AG04449 (cell line): ENCODE results near the gene C22orf42.
A peak's percentile ranks its signal among the peaks of the same experiment; 100 is the strongest.

ENCODE experiments used
- CTCF ChIA-PET: fragments of 350-600 bp; formaldehyde crosslinking; extraction: SDS; loops from one replicate; lab custom pipeline; 2021; ENCODE audit warnings: antibody characterized with exemption; lab: Yijun Ruan, JAX
- POLR2A ChIA-PET: fragments of 400-600, 350-600 bp; formaldehyde crosslinking; extraction: SDS; loops from one replicate; lab custom pipeline; 2020; ENCODE audit warnings: antibody characterized with exemption, inconsistent platforms; lab: Yijun Ruan, JAX
- DNase-seq: peaks from one replicate; pipeline ENCODE4 v3.0.0-alpha.2; 2010; ENCODE audit warnings: low read depth, low spot score
- H3K4me3 ChIP-seq: 2 replicates; pipeline ENCODE4 v1.5.1; 2011; ENCODE audit warnings: low read depth, mild to moderate bottlenecking, control low read depth, low read length
- CTCF ChIP-seq: IDR thresholded peaks from one replicate; pipeline ENCODE4 v1.5.1; 2011; ENCODE audit warnings: mild to moderate bottlenecking, moderate library complexity, low read length, control low read depth, inconsistent platforms; ENCODE audit not compliant: insufficient read depth; ENCODE audit errors: missing control alignments

The C22orf42 gene

GRCh38 chr22:32204856-32205722, 46.0 kb upstream of the C22orf42 start, which contains the start of gene RFPL2:
RFPL2 (minus strand) TSS chr22:32205073; CDS start chr22:32202451, 2,622 bp downstream.
- no peak for DNase-seq
- no peak within 1 kb of the TSS for H3K4me3 ChIP-seq
- TF ChIP-seq CTCF, result no peak
- CTCF ChIA-PET, result interaction anchor here (0.8 kb wide), 1 partner anchor 10 kb away, joined by 3 read pairs; no protein-coding TSS in a partner anchor
- POLR2A ChIA-PET, result no interaction called here

- CTCF ChIA-PET, result no interaction called here
- TF ChIP-seq CTCF, result no peak
- H3K4me3 ChIP-seq, result no peak overlapping the region
- DNase-seq, result no peak
- POLR2A ChIA-PET, result no interaction called here
These were observed 45.1 kb upstream of the C22orf42 start for GRCh38 chr22:32204040-32204855.

- H3K4me3 ChIP-seq, result no peak overlapping the region
- ChIA-PET CTCF (no interaction called here), POLR2A (no interaction called here)
- no peak for DNase-seq
- no peak for TF ChIP-seq CTCF
These were observed 44.3 kb upstream of the C22orf42 start for GRCh38 chr22:32203181-32204039.

- peak; percentile 60 for TF ChIP-seq CTCF
- H3K4me3 ChIP-seq, result no peak overlapping the region
- no peak for DNase-seq
- CTCF ChIA-PET, result no interaction called here
- POLR2A ChIA-PET, result no interaction called here
These were observed 43.6 kb upstream of the C22orf42 start for GRCh38 chr22:32202539-32203180.

GRCh38 chr22:32202161-32202538, 43.0 kb upstream of the C22orf42 start:
- CTCF ChIA-PET, result no interaction called here
- POLR2A ChIA-PET, result no interaction called here
- no peak for DNase-seq
- no peak for TF ChIP-seq CTCF
- H3K4me3 ChIP-seq, result no peak overlapping the region
